T-helper 1 cell treated with Interleukin-12 subunit alpha and Interleukin-12 subunit beta and Interleukin-4 antibody, amounts not matched to agents 30 μg/mL and 1 μg/mL, for 36 hours (primary cell): ENCODE data around the gene OTOG.

Source experiments
- H3K27ac Mint-ChIP-seq: one replicate; pipeline ENCODE4 v1.8.0; 2021; ENCODE audit warnings: mild to moderate bottlenecking, mixed read lengths
- H3K27me3 Mint-ChIP-seq: one replicate; pipeline ENCODE4 v1.8.0; 2021; ENCODE audit warnings: low read depth, mixed read lengths
- H3K36me3 Mint-ChIP-seq: one replicate; pipeline ENCODE4 v1.8.0; 2021; ENCODE audit warnings: low read depth, mixed read lengths
- H3K4me1 Mint-ChIP-seq: one replicate; pipeline ENCODE4 v1.8.0; 2021; ENCODE audit warnings: low read depth, mixed read lengths
- H3K4me3 Mint-ChIP-seq: one replicate; pipeline ENCODE4 v1.8.0; 2021; ENCODE audit warnings: mild to moderate bottlenecking, moderate library complexity, mixed read lengths
- H3K9me3 Mint-ChIP-seq: one replicate; pipeline ENCODE4 v1.8.0; 2021; ENCODE audit warnings: mixed read lengths

Gene OTOG

GRCh38 chr11:17633987-17634775 lies 87.1 kb downstream of the OTOG start:
- Mint-ChIP-seq H3K4me3 (no peak overlapping the region), H3K4me1 (no peaks in the 10 kb centered on the region), H3K36me3 (no peaks in the 10 kb centered on the region), H3K9me3 (no peaks in the 10 kb centered on the region), H3K27me3 (no peaks in the 10 kb centered on the region), H3K27ac (no peak overlapping the region)

- Mint-ChIP-seq H3K9me3 (no peaks in the 10 kb centered on the region), H3K27me3 (no peaks in the 10 kb centered on the region), H3K27ac (no peak overlapping the region), H3K36me3 (no peaks in the 10 kb centered on the region), H3K4me3 (no peak overlapping the region), H3K4me1 (no peaks in the 10 kb centered on the region)
Measured at GRCh38 chr11:17634776-17635550, 87.9 kb downstream of the OTOG start.

GRCh38 chr11:17635551-17635938 lies 88.5 kb downstream of the OTOG start:
- no peaks in the 10 kb centered on the region for H3K4me1 Mint-ChIP-seq
- no peaks in the 10 kb centered on the region for H3K27me3 Mint-ChIP-seq
- no peaks in the 10 kb centered on the region for H3K36me3 Mint-ChIP-seq
- H3K27ac Mint-ChIP-seq = no peak overlapping the region
- H3K9me3 Mint-ChIP-seq = no peaks in the 10 kb centered on the region
- no peak overlapping the region for H3K4me3 Mint-ChIP-seq

- H3K4me3 Mint-ChIP-seq = no peak overlapping the region
- H3K36me3 Mint-ChIP-seq = no peaks in the 10 kb centered on the region
- H3K9me3 Mint-ChIP-seq = no peaks in the 10 kb centered on the region
- H3K27me3 Mint-ChIP-seq = no peaks in the 10 kb centered on the region
- H3K27ac Mint-ChIP-seq = no peak overlapping the region
- H3K4me1 Mint-ChIP-seq = no peaks in the 10 kb centered on the region
Measured at GRCh38 chr11:17636721-17637120, 89.7 kb downstream of the OTOG start.

- Mint-ChIP-seq H3K27me3 (no peaks in the 10 kb centered on the region), H3K4me3 (no peak overlapping the region), H3K9me3 (no peaks in the 10 kb centered on the region), H3K36me3 (no peaks in the 10 kb centered on the region), H3K27ac (no peak overlapping the region), H3K4me1 (no peaks in the 10 kb centered on the region)
Measured at GRCh38 chr11:17637901-17638300, 90.8 kb downstream of the OTOG start.

GRCh38 chr11:17638311-17638710 lies 91.3 kb downstream of the OTOG start:
- H3K27me3 Mint-ChIP-seq = no peaks in the 10 kb centered on the region
- H3K4me1 Mint-ChIP-seq = no peaks in the 10 kb centered on the region
- H3K36me3 Mint-ChIP-seq = no peaks in the 10 kb centered on the region
- no peaks in the 10 kb centered on the region for H3K9me3 Mint-ChIP-seq
- H3K27ac Mint-ChIP-seq = no peak overlapping the region
- no peak overlapping the region for H3K4me3 Mint-ChIP-seq

- no peaks in the 10 kb centered on the region for H3K4me1 Mint-ChIP-seq
- H3K27ac Mint-ChIP-seq = no peak overlapping the region
- H3K27me3 Mint-ChIP-seq = no peaks in the 10 kb centered on the region
- no peak overlapping the region for H3K4me3 Mint-ChIP-seq
- no peaks in the 10 kb centered on the region for H3K9me3 Mint-ChIP-seq
- no peaks in the 10 kb centered on the region for H3K36me3 Mint-ChIP-seq
Measured at GRCh38 chr11:17639091-17639490, 92.0 kb downstream of the OTOG start.

- Mint-ChIP-seq H3K4me3 (no peak overlapping the region), H3K27ac (no peak overlapping the region), H3K4me1 (no peaks in the 10 kb centered on the region), H3K36me3 (no peaks in the 10 kb centered on the region), H3K27me3 (no peaks in the 10 kb centered on the region), H3K9me3 (no peaks in the 10 kb centered on the region)
Measured at GRCh38 chr11:17639781-17640180, 92.7 kb downstream of the OTOG start.

- no peak overlapping the region for H3K27ac Mint-ChIP-seq
- H3K27me3 Mint-ChIP-seq = no peaks in the 10 kb centered on the region
- H3K9me3 Mint-ChIP-seq = no peaks in the 10 kb centered on the region
- H3K4me3 Mint-ChIP-seq = no peak overlapping the region
- H3K4me1 Mint-ChIP-seq = no peaks in the 10 kb centered on the region
- H3K36me3 Mint-ChIP-seq = no peaks in the 10 kb centered on the region
Measured at GRCh38 chr11:17640493-17641164, 93.6 kb downstream of the OTOG start.

GRCh38 chr11:17641792-17642350 lies 94.8 kb downstream of the OTOG start:
- Mint-ChIP-seq H3K4me3 (no peak overlapping the region), H3K27me3 (no peaks in the 10 kb centered on the region), H3K4me1 (no peaks in the 10 kb centered on the region), H3K36me3 (no peaks in the 10 kb centered on the region), H3K27ac (no peak overlapping the region), H3K9me3 (no peaks in the 10 kb centered on the region)

- Mint-ChIP-seq H3K9me3 (no peaks in the 10 kb centered on the region), H3K4me3 (no peak overlapping the region), H3K27me3 (peaks cover 3% of the 10 kb centered on the region), H3K36me3 (no peaks in the 10 kb centered on the region), H3K4me1 (no peaks in the 10 kb centered on the region), H3K27ac (no peak overlapping the region)
Measured at GRCh38 chr11:17642370-17642769, 95.3 kb downstream of the OTOG start.

GRCh38 chr11:17642980-17643379 lies 95.9 kb downstream of the OTOG start:
- Mint-ChIP-seq H3K9me3 (no peaks in the 10 kb centered on the region), H3K36me3 (no peaks in the 10 kb centered on the region), H3K27me3 (peaks cover 6% of the 10 kb centered on the region), H3K27ac (no peak overlapping the region), H3K4me1 (no peaks in the 10 kb centered on the region), H3K4me3 (no peak overlapping the region)

- no peaks in the 10 kb centered on the region for H3K36me3 Mint-ChIP-seq
- no peak overlapping the region for H3K4me3 Mint-ChIP-seq
- no peaks in the 10 kb centered on the region for H3K4me1 Mint-ChIP-seq
- H3K27me3 Mint-ChIP-seq = peaks cover 6% of the 10 kb centered on the region
- no peak overlapping the region for H3K27ac Mint-ChIP-seq
- H3K9me3 Mint-ChIP-seq = no peaks in the 10 kb centered on the region
Measured at GRCh38 chr11:17643506-17644405, 96.7 kb downstream of the OTOG start.
